Measurements from ENCODE around the gene CHDH.

GRCh38 chr3:53819163-53819868, 26.9 kb downstream of the CHDH start:
- TF ChIP-seq CTCF (IDR thresholded peaks at IDR 0.05) (no peak), POLR2A (IDR thresholded peaks at IDR 0.05) (no peak)

Measured in right lobe of liver (tissue), 4 donors.